DND-41 (cell line): ENCODE data around the gene GRM3.

ENCODE experiments used
- ATAC-seq: fragments of 200-7000 bp; cut with Tn5 transposase; 3 replicates; pipeline ENCODE4 v1.9.1; 2021; ENCODE audit warnings: low read depth; ENCODE audit not compliant: insufficient read depth
- DNase-seq: peaks from one replicate; pipeline ENCODE4 v3.0.0-alpha.2; 2020
- H2AFZ ChIP-seq: 2 replicates; pipeline ENCODE4 v1.6.0; 2012; ENCODE audit warnings: low read depth, low read length
- H3K27ac ChIP-seq: 2 replicates; pipeline ENCODE4 v1.5.1; 2012; ENCODE audit warnings: low read length, inconsistent platforms
- H3K27me3 ChIP-seq: fragments of 200-600 bp; sonication (generic); 2 replicates; pipeline ENCODE4 v1.6.0; 2012; ENCODE audit warnings: low read length, mild to moderate bottlenecking, inconsistent platforms; ENCODE audit not compliant: insufficient read depth, poor library complexity
- H3K36me3 ChIP-seq: 2 replicates; pipeline ENCODE4 v1.5.1; 2012; ENCODE audit warnings: low read length, inconsistent platforms; ENCODE audit not compliant: insufficient read depth
- H3K4me1 ChIP-seq: 2 replicates; pipeline ENCODE4 v1.5.1; 2012; ENCODE audit warnings: mild to moderate bottlenecking, low read length; ENCODE audit not compliant: insufficient read depth
- H3K4me2 ChIP-seq: 2 replicates; pipeline ENCODE4 v1.6.0; 2012; ENCODE audit warnings: mild to moderate bottlenecking, moderate library complexity, low read length, inconsistent platforms; ENCODE audit not compliant: insufficient read depth
- H3K4me3 ChIP-seq, 2 experiments: fragments of 200-600 bp in 1 of 2; shearing (Covaris generic) in 1 of 2; 2 replicates each; pipeline ENCODE4 v1.5.1; 2012 to 2016; ENCODE audit warnings: inconsistent platforms in 2 of 2, low read length in 2 of 2, mild to moderate bottlenecking in 2 of 2, low read depth in 1 of 2, moderate library complexity in 1 of 2
- H3K79me2 ChIP-seq: 2 replicates; pipeline ENCODE4 v1.6.0; 2012; ENCODE audit warnings: low read length, inconsistent platforms; ENCODE audit not compliant: insufficient read depth
- H3K9ac ChIP-seq: 2 replicates; pipeline ENCODE4 v1.6.0; 2012; ENCODE audit warnings: low read depth, mild to moderate bottlenecking, inconsistent platforms, low read length, moderate library complexity
- H3K9me3 ChIP-seq: 2 replicates; pipeline ENCODE4 v1.5.1; 2012; ENCODE audit warnings: low read length, moderate library complexity, mild to moderate bottlenecking, inconsistent platforms; ENCODE audit not compliant: insufficient read depth, severe bottlenecking
- H4K20me1 ChIP-seq: 2 replicates; pipeline ENCODE4 v1.6.0; 2012; ENCODE audit warnings: low read length; ENCODE audit not compliant: insufficient read depth
- CTCF ChIP-seq: IDR thresholded peaks from 2 replicates; pipeline ENCODE4 v1.5.1; 2012; ENCODE audit warnings: borderline replicate concordance, low read length, moderate library complexity, mild to moderate bottlenecking; ENCODE audit not compliant: poor library complexity, severe bottlenecking; ENCODE audit errors: extremely low read depth
- EZH2 ChIP-seq: IDR thresholded peaks from 3 replicates; pipeline ENCODE4 v1.6.1; 2012; ENCODE audit warnings: borderline replicate concordance, low read depth, mild to moderate bottlenecking, moderate library complexity, low read length, inconsistent platforms; ENCODE audit not compliant: severe bottlenecking

GRM3 gene

GRCh38 chr7:86776136-86776535, 132.4 kb downstream of the GRM3 start:
- Histone ChIP-seq H3K79me2 (no peaks in the 10 kb centered on the region), H4K20me1 (no peaks in the 10 kb centered on the region), H2AFZ (no peak overlapping the region), H3K4me1 (no peaks in the 10 kb centered on the region), H3K9me3 (no peaks in the 10 kb centered on the region), H3K4me3 (no peak overlapping the region), H3K27ac (no peak overlapping the region), H3K9ac (no peak overlapping the region), H3K4me2 (no peak overlapping the region), H3K36me3 (no peaks in the 10 kb centered on the region), H3K27me3 (no peaks in the 10 kb centered on the region)
- ATAC-seq, result no peak
- no peak for DNase-seq
- TF ChIP-seq CTCF (no peak), EZH2 (no peak)

- no peak overlapping the region for H3K27ac ChIP-seq
- H3K27me3 ChIP-seq, result no peaks in the 10 kb centered on the region
- DNase-seq (no peak), ATAC-seq (no peak)
- no peak overlapping the region for H3K4me2 ChIP-seq
- no peaks in the 10 kb centered on the region for H3K4me1 ChIP-seq
- H2AFZ ChIP-seq, result no peak overlapping the region
- H3K36me3 ChIP-seq, result no peaks in the 10 kb centered on the region
- H3K4me3 ChIP-seq, result no peak overlapping the region
- no peaks in the 10 kb centered on the region for H4K20me1 ChIP-seq
- no peak overlapping the region for H3K9ac ChIP-seq
- no peaks in the 10 kb centered on the region for H3K79me2 ChIP-seq
- no peaks in the 10 kb centered on the region for H3K9me3 ChIP-seq
- TF ChIP-seq CTCF (no peak), EZH2 (no peak)
Measured at GRCh38 chr7:86778271-86778670, 134.6 kb downstream of the GRM3 start.

- no peak overlapping the region for H3K9ac ChIP-seq
- H3K79me2 ChIP-seq, result no peaks in the 10 kb centered on the region
- no peak for TF ChIP-seq EZH2
- no peak for TF ChIP-seq CTCF
- H3K36me3 ChIP-seq, result no peaks in the 10 kb centered on the region
- H3K27ac ChIP-seq, result no peak overlapping the region
- no peak overlapping the region for H3K4me2 ChIP-seq
- H3K4me1 ChIP-seq, result no peaks in the 10 kb centered on the region
- no peak for DNase-seq
- no peak overlapping the region for H2AFZ ChIP-seq
- no peak for ATAC-seq
- H3K4me3 ChIP-seq, result no peak overlapping the region
- no peaks in the 10 kb centered on the region for H3K9me3 ChIP-seq
- no peaks in the 10 kb centered on the region for H3K27me3 ChIP-seq
- no peaks in the 10 kb centered on the region for H4K20me1 ChIP-seq
Measured at GRCh38 chr7:86784765-86785164, 141.1 kb downstream of the GRM3 start.

GRCh38 chr7:86785641-86786040, 141.9 kb downstream of the GRM3 start:
- Histone ChIP-seq H3K27ac (no peak overlapping the region), H3K4me3 (no peak overlapping the region), H3K27me3 (no peaks in the 10 kb centered on the region), H3K9ac (no peak overlapping the region), H4K20me1 (no peaks in the 10 kb centered on the region), H2AFZ (no peak overlapping the region), H3K9me3 (no peaks in the 10 kb centered on the region), H3K4me1 (no peaks in the 10 kb centered on the region), H3K36me3 (no peaks in the 10 kb centered on the region), H3K79me2 (no peaks in the 10 kb centered on the region), H3K4me2 (no peak overlapping the region)
- no peak for ATAC-seq
- no peak for TF ChIP-seq EZH2
- TF ChIP-seq CTCF, result no peak
- no peak for DNase-seq
